ENCODE data around the gene PARD6B. TPM values are rescaled to one million over a fixed set of nuclear protein-coding genes. Genes with fewer than 3 reads are reported as not detected.
"Not testable (repeated sequence)": the region's sequence is repeated elsewhere in the genome, so short reads cannot be mapped to it uniquely, and the experiment has no call there.

Gene PARD6B
- total RNA-seq, 4 donors from 2014 or later: 0.72 to 15.3 (median 2.3) TPM

- intact Hi-C loops (cut with DNase I; ENCODE audit: low total_unique reads) (no loop called here), in situ Hi-C loops (cut with MboI; ENCODE audit: low sequenced_read_pairs in 4 of 4) (loop anchor here in 1 of 4 donors (25.0 kb wide), 1 partner anchor 585 kb away; the partner anchor contains the start of gene CEBPB)
Measured at GRCh38 chr20:50772420-50773185, 41.2 kb downstream of the PARD6B start.

DNA sequence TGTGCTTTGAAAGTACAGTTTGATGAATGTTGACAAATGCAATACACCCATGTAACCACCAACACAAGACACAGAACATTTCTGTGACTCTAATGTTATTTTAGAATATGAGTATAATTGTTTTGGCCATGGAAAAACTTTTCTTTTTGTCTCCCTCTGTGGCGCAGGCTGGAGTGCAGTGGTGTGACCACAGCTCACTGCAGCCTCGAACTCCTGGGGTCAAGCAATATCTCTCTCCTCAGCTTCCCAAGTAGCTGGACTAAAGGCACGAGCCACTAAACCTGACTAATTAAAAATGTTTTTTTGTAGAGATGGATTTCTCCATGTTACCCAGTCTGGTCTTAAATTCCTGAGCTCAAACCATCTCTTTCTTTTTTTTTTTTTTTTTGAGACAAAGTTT lies 43.1 kb downstream of the PARD6B start:
- Histone ChIP-seq H3K27ac (no peak overlapping the region), H3K4me1 (no peaks in the 10 kb centered on the region), H3K9me3 (no peaks in the 10 kb centered on the region), H3K36me3 (no peaks in the 10 kb centered on the region), H3K27me3 (peaks cover 0 to 3% (median 0%) of the 10 kb centered on the region in 3 donors), H3K4me3 (no peak overlapping the region)
- intact Hi-C loops (cut with DNase I; ENCODE audit: low total_unique reads): no loop called here
- DNase-seq (no peak), ATAC-seq (no peak)
- TF ChIP-seq POLR2A (IDR thresholded peaks at IDR 0.05): no peak
- TF ChIP-seq, protein P1, sequence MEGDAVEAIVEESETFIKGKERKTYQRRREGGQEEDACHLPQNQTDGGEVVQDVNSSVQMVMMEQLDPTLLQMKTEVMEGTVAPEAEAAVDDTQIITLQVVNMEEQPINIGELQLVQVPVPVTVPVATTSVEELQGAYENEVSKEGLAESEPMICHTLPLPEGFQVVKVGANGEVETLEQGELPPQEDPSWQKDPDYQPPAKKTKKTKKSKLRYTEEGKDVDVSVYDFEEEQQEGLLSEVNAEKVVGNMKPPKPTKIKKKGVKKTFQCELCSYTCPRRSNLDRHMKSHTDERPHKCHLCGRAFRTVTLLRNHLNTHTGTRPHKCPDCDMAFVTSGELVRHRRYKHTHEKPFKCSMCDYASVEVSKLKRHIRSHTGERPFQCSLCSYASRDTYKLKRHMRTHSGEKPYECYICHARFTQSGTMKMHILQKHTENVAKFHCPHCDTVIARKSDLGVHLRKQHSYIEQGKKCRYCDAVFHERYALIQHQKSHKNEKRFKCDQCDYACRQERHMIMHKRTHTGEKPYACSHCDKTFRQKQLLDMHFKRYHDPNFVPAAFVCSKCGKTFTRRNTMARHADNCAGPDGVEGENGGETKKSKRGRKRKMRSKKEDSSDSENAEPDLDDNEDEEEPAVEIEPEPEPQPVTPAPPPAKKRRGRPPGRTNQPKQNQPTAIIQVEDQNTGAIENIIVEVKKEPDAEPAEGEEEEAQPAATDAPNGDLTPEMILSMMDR (IDR thresholded peaks at IDR 0.05 in 4 of 5, conservative IDR thresholded peaks at IDR 0.05 in 1 of 5): no peak
- in situ Hi-C loops (cut with MboI; ENCODE audit: low sequenced_read_pairs in 4 of 4): loop anchor here in 1 of 4 donors (25.0 kb wide), 1 partner anchor 587 kb away; the partner anchor contains the start of gene CEBPB

More at GRCh38 chr20:50772420-50773185, 41.2 kb downstream of the PARD6B start:
- ATAC-seq (no peak), DNase-seq (no peak)
- Histone ChIP-seq H3K27ac (no peak overlapping the region), H3K4me3 (no peak overlapping the region), H3K4me1 (no peaks in the 10 kb centered on the region), H3K9me3 (no peaks in the 10 kb centered on the region), H3K27me3 (peaks cover 0 to 3% (median 0%) of the 10 kb centered on the region in 3 donors), H3K36me3 (no peaks in the 10 kb centered on the region)
- no peak for TF ChIP-seq POLR2A (IDR thresholded peaks at IDR 0.05)
- TF ChIP-seq, protein P1 (IDR thresholded peaks at IDR 0.05 in 4 of 5, conservative IDR thresholded peaks at IDR 0.05 in 1 of 5): no peak

DNA sequence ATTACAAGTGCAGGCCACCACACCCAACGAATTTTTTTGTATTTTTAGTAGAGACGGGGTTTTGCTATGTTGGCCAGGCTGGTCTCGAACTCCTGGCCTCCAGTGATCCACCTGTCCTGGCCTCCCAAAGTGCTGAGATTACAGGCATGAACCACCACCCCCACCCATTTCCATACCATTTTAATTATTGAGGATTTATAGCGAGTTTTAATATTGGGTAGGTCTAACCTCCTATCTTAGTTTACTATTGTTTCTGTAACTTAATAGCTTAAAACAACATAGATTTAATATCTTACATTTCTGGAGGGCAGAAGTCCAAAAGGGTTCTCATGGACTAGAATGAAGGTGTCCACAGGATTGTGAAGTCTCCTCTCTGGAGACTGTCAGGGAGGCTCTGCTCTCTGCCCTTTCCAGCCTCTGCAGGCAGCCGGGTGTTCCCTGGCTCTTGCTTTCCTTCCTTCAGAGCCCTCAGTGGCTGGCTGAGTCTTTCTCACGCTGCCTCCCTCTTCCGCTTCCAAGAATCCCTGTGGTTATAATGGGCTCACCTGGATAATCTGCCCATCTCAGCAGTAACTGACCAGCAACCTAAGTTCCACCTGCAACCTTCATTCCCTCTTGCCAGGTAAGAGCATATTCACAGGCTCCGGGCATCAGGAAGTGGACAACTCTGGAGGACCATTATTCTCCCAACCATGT lies 44.9 kb downstream of the PARD6B start:
- in situ Hi-C loops (cut with MboI; ENCODE audit: low sequenced_read_pairs in 4 of 4): loop anchor here in 3 of 4 donors (25.0 kb wide), 1 partner anchor 536 kb away; no protein-coding TSS in a partner anchor
- ATAC-seq: no peak
- H3K4me3 ChIP-seq: no peak overlapping the region
- no peak overlapping the region for H3K27ac ChIP-seq
- TF ChIP-seq, protein P1 (IDR thresholded peaks at IDR 0.05 in 4 of 5, conservative IDR thresholded peaks at IDR 0.05 in 1 of 5): no peak
- no peak for TF ChIP-seq POLR2A (IDR thresholded peaks at IDR 0.05)
- no peaks in the 10 kb centered on the region for H3K9me3 ChIP-seq
- intact Hi-C loops (cut with DNase I; ENCODE audit: low total_unique reads): no loop called here
- no peak for DNase-seq
- no peaks in the 10 kb centered on the region for H3K4me1 ChIP-seq
- H3K36me3 ChIP-seq: no peaks in the 10 kb centered on the region
- peaks cover 0 to 3% (median 0%) of the 10 kb centered on the region in 3 donors for H3K27me3 ChIP-seq

- H3K27ac ChIP-seq: no peak overlapping the region
- no peaks in the 10 kb centered on the region for H3K4me1 ChIP-seq
- ATAC-seq (no peak), DNase-seq (no peak)
- in situ Hi-C loops (cut with MboI; ENCODE audit: low sequenced_read_pairs in 4 of 4) (loop anchor here in 3 of 4 donors (25.0 kb wide), 1 partner anchor 535 kb away; no protein-coding TSS in a partner anchor), intact Hi-C loops (cut with DNase I; ENCODE audit: low total_unique reads) (no loop called here)
- H3K36me3 ChIP-seq: no peaks in the 10 kb centered on the region
- H3K27me3 ChIP-seq: peaks cover 0 to 3% (median 0%) of the 10 kb centered on the region in 3 donors
- no peaks in the 10 kb centered on the region for H3K9me3 ChIP-seq
- no peak overlapping the region for H3K4me3 ChIP-seq
- TF ChIP-seq POLR2A (IDR thresholded peaks at IDR 0.05): no peak
- TF ChIP-seq, protein P1 (IDR thresholded peaks at IDR 0.05 in 4 of 5, conservative IDR thresholded peaks at IDR 0.05 in 1 of 5): no peak
Measured at GRCh38 chr20:50777373-50777772, 46.0 kb downstream of the PARD6B start.

- ATAC-seq; H3K36me3 ChIP-seq; H3K9me3 ChIP-seq; H3K4me1 ChIP-seq; H3K27ac ChIP-seq; H3K27me3 ChIP-seq; H3K4me3 ChIP-seq; intact Hi-C loops (cut with DNase I; ENCODE audit: low total_unique reads); DNase-seq: not testable (repeated sequence)
- in situ Hi-C loops (cut with MboI; ENCODE audit: low sequenced_read_pairs in 4 of 4): loop anchor here in 3 of 4 donors (25.0 kb wide), 1 partner anchor 533 kb away; no protein-coding TSS in a partner anchor
Measured at GRCh38 chr20:50778994-50779393, 47.6 kb downstream of the PARD6B start.

All from gastrocnemius medialis (tissue), 4 donors.